PC-3 (cell line): Measurements from ENCODE around the gene ADSS1.

Experiments used
- CTCF ChIP-seq: fragments of 300-600 bp; sonication (generic); conservative IDR thresholded peaks from 2 replicates; pipeline ENCODE4 v1.5.1; 2017; ENCODE audit warnings: antibody characterized with exemption, low read depth, mild to moderate bottlenecking, low read length
- EZH2 ChIP-seq: fragments of 300-600 bp; sonication (generic); IDR thresholded peaks from one replicate; pipeline ENCODE4 v1.6.1; 2017; ENCODE audit warnings: antibody characterized with exemption, mild to moderate bottlenecking, low read length; ENCODE audit not compliant: unreplicated experiment
- EZH2phosphoT487 ChIP-seq: fragments of 300-600 bp; sonication (generic); IDR thresholded peaks from 2 replicates; pipeline ENCODE4 v1.6.1; 2018; ENCODE audit warnings: mild to moderate bottlenecking, antibody characterized with exemption, low read length, borderline replicate concordance

- TF ChIP-seq CTCF (no peak), EZH2 (no peak), EZH2phosphoT487 (no peak)
Observed at GRCh38 chr14:104786726-104787675, 63.0 kb downstream of the ADSS1 start.
